Measurements from ENCODE around the gene PTPN14. TPM values are rescaled to one million over a fixed set of nuclear protein-coding genes. Genes with fewer than 3 reads are reported as not detected.

PTPN14 gene
- total RNA-seq, 1 donor from 2014 or later, result 2.7 TPM

DNA sequence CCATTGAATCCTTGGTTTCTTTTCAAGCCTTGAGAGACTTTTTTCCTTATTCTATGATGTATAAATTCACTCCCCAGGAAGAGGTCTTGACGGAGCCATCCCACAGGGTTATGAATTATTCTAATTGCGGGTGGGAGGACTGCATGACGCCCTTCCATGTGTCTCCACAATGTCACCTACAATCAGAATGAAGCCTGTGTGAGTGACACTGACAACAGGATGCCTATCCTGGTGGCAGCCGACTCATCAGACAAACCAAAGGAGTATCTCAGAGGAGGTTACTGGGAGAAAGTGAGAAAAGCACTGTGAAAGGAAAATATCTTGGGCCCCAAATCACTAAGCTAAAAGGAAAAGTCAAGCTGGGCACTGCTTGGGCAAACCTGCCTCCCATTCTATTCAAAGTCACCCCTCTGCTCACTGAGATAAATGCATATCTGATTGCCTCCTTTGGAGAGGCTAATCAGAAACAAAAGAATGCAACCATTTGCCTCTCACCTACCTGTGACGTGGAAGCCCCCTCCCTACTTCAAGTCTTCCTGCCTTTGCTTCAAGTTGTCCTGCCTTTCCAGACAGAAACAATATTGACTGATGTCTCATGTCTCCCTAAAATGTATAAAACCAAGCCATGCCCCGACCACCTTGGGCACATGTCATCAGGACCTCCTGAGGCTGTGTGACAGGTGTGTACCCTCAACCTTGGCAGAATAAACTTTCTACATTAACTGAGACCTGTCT is 172.0 kb downstream of the PTPN14 start:
- intact Hi-C loops (cut with micrococcal nuclease), result no loop called here

DNA sequence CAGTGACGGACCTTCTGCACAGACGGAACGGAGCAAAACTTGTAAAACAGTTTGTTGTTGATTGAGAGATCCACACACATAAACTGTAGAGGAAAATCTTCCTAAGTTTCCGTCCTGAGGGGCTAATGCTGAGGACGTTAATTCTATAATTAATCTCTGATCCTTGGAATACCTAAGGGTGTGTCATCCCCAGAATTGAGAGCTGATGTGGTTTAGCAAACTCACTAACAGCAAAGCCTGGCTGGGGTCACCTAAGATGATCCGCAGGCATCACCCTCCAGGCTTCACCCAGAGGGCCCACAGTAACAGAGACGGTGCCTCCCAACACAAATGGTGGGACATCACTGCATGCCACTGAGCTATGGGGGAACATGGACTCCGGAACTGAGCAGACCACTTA is 172.9 kb downstream of the PTPN14 start:
- intact Hi-C loops (cut with micrococcal nuclease), result no loop called here

- intact Hi-C loops (cut with micrococcal nuclease), result no loop called here
Measured at GRCh38 chr1:214377886-214378285, 173.5 kb downstream of the PTPN14 start.

- intact Hi-C loops (cut with micrococcal nuclease), result no loop called here
Measured at GRCh38 chr1:214377485-214377884, 173.9 kb downstream of the PTPN14 start.

DNA sequence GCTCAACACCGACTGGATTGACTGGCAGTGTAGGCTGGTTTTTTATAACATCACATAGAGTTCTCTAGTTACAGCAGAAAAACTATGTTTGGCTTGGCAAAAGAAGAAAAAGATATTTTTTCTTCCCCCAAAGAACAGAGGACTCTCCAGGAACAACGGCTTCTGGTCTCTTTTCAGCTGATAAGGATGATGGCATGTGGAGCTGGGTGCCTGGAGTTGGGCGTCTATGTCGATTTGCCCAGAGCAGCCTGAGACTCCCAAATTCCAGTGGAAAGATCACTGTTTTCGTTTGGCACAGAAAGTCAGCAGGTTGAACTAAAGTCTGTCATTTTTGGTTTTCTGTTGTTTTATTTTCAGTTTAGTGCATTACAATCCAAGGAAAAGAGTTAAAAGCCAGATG is 179.3 kb downstream of the PTPN14 start:
- intact Hi-C loops (cut with micrococcal nuclease), result no loop called here

GRCh38 chr1:214370615-214371014 is 180.8 kb downstream of the PTPN14 start:
- intact Hi-C loops (cut with micrococcal nuclease), result no loop called here

DNA sequence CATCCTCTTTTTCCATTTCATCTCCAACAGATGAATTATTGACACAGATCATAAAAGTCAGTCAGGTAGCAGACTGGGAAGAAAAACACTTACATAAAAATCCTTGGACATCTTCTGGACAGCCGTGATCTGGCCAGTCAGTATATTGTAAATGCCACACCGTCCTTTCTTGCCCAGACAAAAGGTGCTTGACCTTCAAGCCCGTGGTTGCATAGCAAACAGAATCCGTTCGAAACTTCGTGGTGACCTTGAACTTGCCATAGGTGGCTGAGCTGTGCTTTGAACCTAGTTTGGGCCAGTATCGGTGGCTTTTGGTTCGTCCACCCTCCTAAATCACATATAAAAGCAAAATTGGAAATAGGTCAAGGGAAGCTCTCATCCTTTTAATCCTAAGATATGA is 182.0 kb downstream of the PTPN14 start:
- intact Hi-C loops (cut with micrococcal nuclease), result no loop called here

DNA sequence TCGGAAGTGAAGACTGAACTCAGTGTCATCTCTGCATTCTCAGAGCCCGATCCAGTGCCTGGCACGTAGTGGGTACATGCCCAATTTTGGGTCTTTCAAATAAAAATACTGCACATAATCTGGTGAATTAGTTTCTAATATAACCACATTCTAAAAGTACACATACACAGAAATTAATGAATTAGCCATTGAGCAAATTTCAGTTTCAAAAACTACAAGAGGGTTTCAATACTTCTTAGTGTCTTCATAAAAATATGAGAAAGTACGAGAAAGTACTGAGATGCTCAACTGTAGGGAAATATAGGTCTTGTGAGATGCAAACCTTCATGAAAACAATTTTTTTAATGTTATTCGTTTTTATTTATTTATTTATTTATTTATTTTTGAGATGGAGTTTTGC is 183.6 kb downstream of the PTPN14 start:
- intact Hi-C loops (cut with micrococcal nuclease), result no loop called here

DNA sequence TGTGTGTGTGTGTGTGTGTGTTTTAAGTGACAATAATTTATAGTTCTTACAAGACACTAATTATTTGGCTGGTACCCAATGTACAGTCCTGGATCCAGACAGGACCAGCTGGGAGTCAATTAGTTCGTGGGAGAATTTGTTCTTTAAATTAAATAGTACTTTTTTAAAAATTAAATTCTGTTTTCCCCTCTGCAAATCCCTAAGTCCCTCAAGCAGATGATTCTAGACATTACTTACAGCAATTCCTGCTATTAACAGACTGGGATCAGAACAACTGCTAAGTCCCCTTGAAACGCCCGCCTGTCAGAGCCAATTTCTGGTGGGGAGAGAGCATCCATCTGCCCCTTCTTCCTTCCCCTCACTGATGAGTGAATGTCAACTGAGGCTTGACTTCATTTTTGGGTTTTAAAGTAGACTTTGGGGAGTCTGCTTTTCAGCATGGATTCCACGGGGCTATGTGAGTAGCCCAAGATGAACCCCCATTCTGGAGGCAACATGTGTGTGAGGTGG is 186.6 kb downstream of the PTPN14 start:
- intact Hi-C loops (cut with micrococcal nuclease), result no loop called here

- intact Hi-C loops (cut with micrococcal nuclease), result no loop called here
Measured at GRCh38 chr1:214364386-214364785, 187.0 kb downstream of the PTPN14 start.

GRCh38 chr1:214363386-214363785 is 188.0 kb downstream of the PTPN14 start:
- intact Hi-C loops (cut with micrococcal nuclease), result no loop called here

- intact Hi-C loops (cut with micrococcal nuclease), result no loop called here
Measured at GRCh38 chr1:214362188-214362882, 189.1 kb downstream of the PTPN14 start.

GRCh38 chr1:214361636-214362035 is 189.8 kb downstream of the PTPN14 start:
- intact Hi-C loops (cut with micrococcal nuclease), result no loop called here

- intact Hi-C loops (cut with micrococcal nuclease), result no loop called here
Measured at GRCh38 chr1:214360525-214361164, 190.8 kb downstream of the PTPN14 start.

- intact Hi-C loops (cut with micrococcal nuclease), result no loop called here
Measured at GRCh38 chr1:214360116-214360515, 191.3 kb downstream of the PTPN14 start.

DNA sequence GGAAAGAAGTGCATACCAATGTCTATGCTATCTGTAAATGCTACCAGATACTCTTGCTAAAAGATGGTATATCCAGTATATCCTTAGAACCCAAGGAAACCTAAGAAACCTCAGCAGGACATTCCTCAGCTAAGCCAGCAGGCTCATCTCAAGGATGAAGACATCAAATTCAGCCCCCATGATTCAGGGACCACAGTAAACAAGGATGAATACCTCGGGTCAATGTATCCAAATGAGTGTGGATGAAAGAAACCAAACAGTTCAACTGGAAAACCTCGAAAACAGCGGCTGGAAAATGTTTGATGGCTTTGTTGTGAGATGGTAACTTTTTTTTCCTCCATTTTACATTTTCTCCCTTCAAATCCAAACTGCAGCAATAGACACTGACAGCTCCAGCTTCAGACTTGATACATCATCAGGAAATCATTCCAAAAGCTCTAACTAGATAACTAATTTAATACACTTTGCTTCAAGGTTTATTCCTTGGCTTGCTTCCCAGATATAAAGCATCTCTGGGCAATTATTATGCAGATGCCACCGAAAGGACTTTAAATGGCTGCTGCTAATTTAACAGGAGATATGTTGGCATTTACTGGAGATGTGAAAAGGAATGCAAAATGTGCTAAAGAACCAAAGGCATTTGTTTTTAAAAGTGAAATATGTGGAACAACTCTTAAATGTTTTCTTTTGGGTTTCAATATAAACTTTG is 196.8 kb downstream of the PTPN14 start:
- intact Hi-C loops (cut with micrococcal nuclease), result no loop called here

DNA sequence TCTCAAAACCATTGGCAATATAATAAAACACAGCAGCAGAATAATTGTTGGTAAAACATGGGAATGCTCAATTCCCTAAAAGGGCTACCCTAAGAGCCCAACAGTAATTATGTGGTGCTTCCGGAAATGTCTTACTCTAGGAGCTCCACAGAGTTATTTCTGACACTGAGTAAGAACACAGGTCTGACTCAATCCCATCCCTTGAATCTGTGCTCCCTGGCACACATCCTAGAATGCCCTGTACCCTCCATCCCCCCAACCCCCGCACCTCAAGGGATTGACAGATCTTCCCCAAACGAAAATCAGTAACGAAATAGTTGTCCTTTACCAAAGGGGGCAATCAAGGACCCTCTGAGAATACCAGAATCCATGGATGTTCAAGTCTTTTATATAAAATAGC is 198.6 kb downstream of the PTPN14 start:
- intact Hi-C loops (cut with micrococcal nuclease), result no loop called here

DNA sequence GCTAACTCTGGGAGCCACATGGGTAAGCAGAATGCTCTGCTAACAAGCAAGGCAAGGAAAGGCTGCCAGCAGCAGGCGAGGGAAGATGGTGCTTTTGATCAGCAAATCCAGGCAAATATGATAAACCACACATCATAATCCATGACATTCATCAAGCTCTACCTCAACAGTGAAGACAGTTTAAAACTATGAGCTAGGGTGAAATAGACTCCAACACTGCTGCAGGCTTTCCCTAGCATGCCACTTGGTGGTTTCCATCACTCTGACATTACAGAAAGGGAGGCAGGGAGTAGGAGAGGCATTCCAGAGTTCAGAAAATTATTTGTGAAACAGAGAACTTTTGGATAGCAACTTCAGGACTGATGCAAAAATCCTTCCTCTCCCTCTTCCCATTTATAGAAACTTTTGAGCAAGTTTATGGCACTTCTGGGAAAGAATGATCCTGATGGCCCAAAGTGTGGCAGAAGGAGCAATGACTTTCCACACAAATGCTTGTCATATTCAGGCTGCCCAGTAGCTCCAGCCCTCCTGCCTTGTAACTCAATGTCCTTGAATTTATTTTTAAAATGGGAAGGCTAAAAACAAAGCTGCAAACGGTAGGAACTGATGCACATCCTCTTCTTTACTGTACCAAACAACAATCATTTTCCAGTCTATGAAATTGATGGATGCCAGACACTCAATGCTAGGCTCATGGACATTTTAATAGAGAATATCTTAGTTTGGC is 199.7 kb downstream of the PTPN14 start:
- intact Hi-C loops (cut with micrococcal nuclease), result no loop called here

DNA sequence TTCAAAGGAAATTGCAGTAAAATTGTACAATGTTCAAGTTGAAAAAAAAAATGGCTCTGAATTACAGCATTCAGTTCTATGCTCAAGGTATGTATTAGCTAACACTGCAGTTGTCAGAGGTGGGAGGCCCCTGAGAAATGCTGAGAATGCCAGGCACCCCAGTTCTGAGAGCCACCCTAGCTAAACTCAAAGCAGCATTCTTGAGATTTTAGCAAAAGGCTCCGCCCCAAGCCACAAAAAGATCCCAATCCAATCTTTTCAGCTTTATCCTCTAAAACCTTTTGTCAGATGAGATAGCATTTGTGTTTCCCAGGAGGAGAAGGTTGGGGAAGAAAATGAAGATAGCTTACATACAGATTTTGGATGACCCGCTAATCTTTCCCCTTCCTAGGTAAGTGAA is 201.6 kb downstream of the PTPN14 start:
- intact Hi-C loops (cut with micrococcal nuclease), result no loop called here

- intact Hi-C loops (cut with micrococcal nuclease), result no loop called here
Measured at GRCh38 chr1:214349008-214349407, 202.4 kb downstream of the PTPN14 start.

DNA sequence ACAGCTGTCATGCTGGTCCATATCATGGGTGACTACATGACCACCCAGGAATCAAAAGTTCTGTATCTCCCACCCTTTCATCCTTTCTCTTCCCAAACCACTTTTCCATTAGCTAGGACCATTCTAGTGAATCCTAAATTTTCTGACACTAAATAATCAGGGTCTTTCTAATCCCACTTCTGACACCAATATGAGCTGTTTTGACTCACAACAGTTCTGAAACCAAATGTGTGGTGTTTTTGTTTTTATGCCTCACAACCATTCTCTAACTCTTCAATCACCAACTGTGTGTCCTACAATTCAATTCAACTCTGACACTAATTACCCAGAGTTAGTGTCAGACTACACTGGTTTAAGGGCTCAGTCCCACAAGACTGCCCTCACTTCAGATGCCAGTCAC is 206.5 kb downstream of the PTPN14 start:
- intact Hi-C loops (cut with micrococcal nuclease), result no loop called here
